H9 (cell line): ENCODE results near the gene MAL. TPM values are rescaled to one million over a fixed set of nuclear protein-coding genes. Genes with fewer than 3 reads are reported as not detected.
A peak's percentile ranks its signal among the peaks of the same experiment; 100 is the strongest.

Experiments
- DNase-seq: peaks from one replicate; pipeline ENCODE4 v3.0.0-alpha.2; 2017
- H2AFZ ChIP-seq: one replicate; pipeline ENCODE4 v1.6.1; 2013; ENCODE audit warnings: mild to moderate bottlenecking, low read length, control low read depth, moderate library complexity
- H2AK5ac ChIP-seq: 2 replicates; pipeline ENCODE4 v1.6.1; 2013; ENCODE audit warnings: low read length, control low read depth, mixed read lengths; ENCODE audit not compliant: insufficient read length
- H2BK120ac ChIP-seq: one replicate; pipeline ENCODE4 v1.6.1; 2013; ENCODE audit warnings: low read depth, mild to moderate bottlenecking, low read length, control low read depth, inconsistent platforms; ENCODE audit not compliant: poor library complexity, severe bottlenecking
- H2BK12ac ChIP-seq: 2 replicates; pipeline ENCODE4 v1.6.1; 2013; ENCODE audit warnings: low read length, control low read depth, mixed read lengths, low read depth; ENCODE audit not compliant: insufficient read length
- H2BK15ac ChIP-seq: 2 replicates; pipeline ENCODE4 v1.6.1; 2013; ENCODE audit warnings: low read depth, low read length, control low read depth
- H2BK20ac ChIP-seq: one replicate; pipeline ENCODE4 v1.6.1; 2013; ENCODE audit warnings: low read depth, mild to moderate bottlenecking, low read length, control low read depth, inconsistent platforms; ENCODE audit not compliant: poor library complexity, severe bottlenecking
- H2BK5ac ChIP-seq: 2 replicates; pipeline ENCODE4 v1.6.1; 2013; ENCODE audit warnings: low read length, control low read depth, mixed read lengths; ENCODE audit not compliant: insufficient read length
- H3K14ac ChIP-seq: 2 replicates; pipeline ENCODE4 v1.6.1; 2013; ENCODE audit warnings: low read length, control low read depth; ENCODE audit not compliant: insufficient read depth
- H3K18ac ChIP-seq: 2 replicates; pipeline ENCODE4 v1.6.1; 2013; ENCODE audit warnings: low read depth, mild to moderate bottlenecking, mixed read lengths, low read length, control low read depth; ENCODE audit not compliant: insufficient read length
- H3K23ac ChIP-seq: 2 replicates; pipeline ENCODE4 v1.6.1; 2013; ENCODE audit warnings: low read length, control low read depth, mixed read lengths, low read depth; ENCODE audit not compliant: insufficient read length
- H3K23me2 ChIP-seq: 2 replicates; pipeline ENCODE4 v1.6.1; 2013; ENCODE audit warnings: low read depth, mild to moderate bottlenecking, mixed read lengths, low read length, control low read depth; ENCODE audit not compliant: insufficient read length, poor library complexity, severe bottlenecking
- H3K27ac ChIP-seq: 2 replicates; pipeline ENCODE4 v1.5.1; 2013; ENCODE audit warnings: low read length, control low read depth, mixed read lengths, low read depth; ENCODE audit not compliant: insufficient read length
- H3K27me3 ChIP-seq: 2 replicates; pipeline ENCODE4 v1.6.1; 2013; ENCODE audit warnings: low read length, control low read depth, inconsistent platforms; ENCODE audit not compliant: insufficient read depth
- H3K4ac ChIP-seq: 2 replicates; pipeline ENCODE4 v1.6.1; 2013; ENCODE audit warnings: low read depth, mild to moderate bottlenecking, control low read depth, inconsistent platforms, low read length, moderate library complexity
- H3K4me1 ChIP-seq: 2 replicates; pipeline ENCODE4 v1.6.1; 2013; ENCODE audit warnings: low read length, control low read depth, inconsistent platforms; ENCODE audit not compliant: insufficient read depth
- H3K4me2 ChIP-seq: 2 replicates; pipeline ENCODE4 v1.6.1; 2013; ENCODE audit warnings: low read length, control low read depth, mixed read lengths; ENCODE audit not compliant: insufficient read length, insufficient read depth
- H3K56ac ChIP-seq: 2 replicates; pipeline ENCODE4 v1.6.1; 2013; ENCODE audit warnings: low read depth, mild to moderate bottlenecking, mixed read lengths, low read length, control low read depth; ENCODE audit not compliant: insufficient read length
- H3K79me1 ChIP-seq: 2 replicates; pipeline ENCODE4 v1.6.1; 2013; ENCODE audit warnings: low read depth, mild to moderate bottlenecking, moderate library complexity, low read length, control low read depth, inconsistent platforms; ENCODE audit not compliant: insufficient read depth, poor library complexity, severe bottlenecking
- H3K79me2 ChIP-seq: 2 replicates; pipeline ENCODE4 v1.6.1; 2013; ENCODE audit warnings: low read length, control low read depth, inconsistent platforms; ENCODE audit not compliant: insufficient read depth
- H3K9ac ChIP-seq: 2 replicates; pipeline ENCODE4 v1.6.1; 2013; ENCODE audit warnings: low read length, control low read depth, mixed read lengths; ENCODE audit not compliant: insufficient read length; ENCODE audit errors: extremely low read depth
- H3K9me3 ChIP-seq: one replicate; pipeline ENCODE4 v1.6.1; 2013; ENCODE audit warnings: low read depth, low read length, inconsistent platforms; ENCODE audit not compliant: control insufficient read depth
- H3T11ph ChIP-seq: one replicate; pipeline ENCODE4 v1.6.1; 2013; ENCODE audit warnings: mild to moderate bottlenecking, low read length, control low read depth, inconsistent platforms
- H4K20me1 ChIP-seq: one replicate; pipeline ENCODE4 v1.6.1; 2013; ENCODE audit not compliant: control insufficient read depth, insufficient read length, insufficient read depth
- H4K5ac ChIP-seq: 2 replicates; pipeline ENCODE4 v1.6.1; 2013; ENCODE audit warnings: low read depth, mild to moderate bottlenecking, mixed read lengths, low read length, control low read depth; ENCODE audit not compliant: insufficient read length
- H4K8ac ChIP-seq: replicated peaks from 2 replicates; pipeline ENCODE4 v1.6.1; 2013; ENCODE audit warnings: low read length, control low read depth, mixed read lengths, low read depth; ENCODE audit not compliant: insufficient read length
- H4K91ac ChIP-seq: 2 replicates; pipeline ENCODE4 v1.6.1; 2013; ENCODE audit warnings: low read depth, mild to moderate bottlenecking, moderate library complexity, mixed read lengths, low read length, control low read depth; ENCODE audit not compliant: insufficient read length
- H3K27ac Mint-ChIP-seq, 3 experiments: 2 replicates in 2 of 3; 3 replicates in 1 of 3; pipeline ENCODE4 v1.8.0; 2020 to 2021; ENCODE audit warnings: mixed read lengths in 3 of 3, mild to moderate bottlenecking in 1 of 3, moderate library complexity in 1 of 3
- H3K27me3 Mint-ChIP-seq: 2 replicates; pipeline ENCODE4 v1.8.0; 2021; ENCODE audit warnings: low read depth, mild to moderate bottlenecking, moderate library complexity, mixed read lengths
- H3K36me3 Mint-ChIP-seq, 3 experiments: 2 replicates in 2 of 3; 3 replicates in 1 of 3; pipeline ENCODE4 v1.8.0; 2020 to 2021; ENCODE audit warnings: low read depth in 3 of 3, mixed read lengths in 3 of 3; ENCODE audit not compliant: insufficient read depth in 1 of 3
- H3K4me1 Mint-ChIP-seq, 2 experiments: 2 replicates each; pipeline ENCODE4 v1.8.0; 2020; ENCODE audit warnings: mixed read lengths in 2 of 2
- H3K4me3 Mint-ChIP-seq, 2 experiments: 2 replicates in 1 of 2; 3 replicates in 1 of 2; pipeline ENCODE4 v1.8.0; 2020 to 2021; ENCODE audit warnings: mild to moderate bottlenecking in 2 of 2, mixed read lengths in 2 of 2, moderate library complexity in 1 of 2
- H3K9me3 Mint-ChIP-seq, 2 experiments: 2 replicates in 1 of 2; 3 replicates in 1 of 2; pipeline ENCODE4 v1.8.0; 2020; ENCODE audit warnings: mild to moderate bottlenecking in 2 of 2, mixed read lengths in 2 of 2, moderate library complexity in 1 of 2
- CTCF ChIP-seq: fragments of 200-600 bp; sonication (generic); conservative IDR thresholded peaks from 3 replicates; pipeline ENCODE4 v1.8.0; 2021; ENCODE audit warnings: antibody characterized with exemption, mild to moderate bottlenecking
- WGBS: extraction: QIAGEN DNeasy Blood & Tissue Kit; methylation state at CpG from one replicate; pipeline ENCODE4 v1.1.7; 2013; ENCODE audit warnings: missing lambda C conversion rate, low lambda C conversion rate, mixed read lengths; ENCODE audit not compliant: insufficient read length; ENCODE audit errors: extremely low coverage; 5-methylcytosine and 5-hydroxymethylcytosine counted together
- total RNA-seq: library from RNA; stranded (reverse); gene quantifications from 2 replicates; pipeline ENCODE4 v1.2.1, GENCODE V29; 2021

The MAL gene
- total RNA-seq, 1 experiment from 2014 or later, result not detected

GRCh38 chr2:95031076-95031725 is 5.7 kb downstream of the MAL start:
- no peak overlapping the region for H4K91ac ChIP-seq
- no peak for DNase-seq
- H4K5ac ChIP-seq, result no peak overlapping the region
- peaks cover 88% of the 10 kb centered on the region for H3K27me3 Mint-ChIP-seq
- H3K9ac ChIP-seq, result no peak overlapping the region
- no peak overlapping the region for H2AK5ac ChIP-seq
- H3K9me3 ChIP-seq, result no peaks in the 10 kb centered on the region
- no peaks in the 10 kb centered on the region for H3K79me1 ChIP-seq
- H3K4ac ChIP-seq, result no peak overlapping the region
- WGBS, result no CpG with 5 or more reads among the region's 7 CpGs
- H3K14ac ChIP-seq, result no peak overlapping the region
- no peak overlapping the region for H3K18ac ChIP-seq
- H2BK15ac ChIP-seq, result no peak overlapping the region
- H3K23ac ChIP-seq, result no peak overlapping the region
- peaks cover 2% of the 10 kb centered on the region; the same call in 1 of the 2 replicates for H3K4me1 ChIP-seq
- TF ChIP-seq CTCF, result no peak
- no peak overlapping the region for H3K27ac ChIP-seq
- H3K4me2 ChIP-seq, result no peak overlapping the region
- H4K20me1 ChIP-seq, result no peaks in the 10 kb centered on the region
- no peak overlapping the region for H4K8ac ChIP-seq
- H3K4me1 Mint-ChIP-seq, result peaks cover 13 to 17% of the 10 kb centered on the region in 2 experiments
- H2BK120ac ChIP-seq, result no peak overlapping the region
- no peak overlapping the region for H3T11ph ChIP-seq
- no peak overlapping the region for H3K4me3 Mint-ChIP-seq
- no peak overlapping the region for H3K56ac ChIP-seq
- H2BK12ac ChIP-seq, result no peak overlapping the region
- H2AFZ ChIP-seq, result no peak overlapping the region
- H3K36me3 Mint-ChIP-seq, result no peaks in the 10 kb centered on the region; a peak in 2 of 7 replicates
- H2BK5ac ChIP-seq, result peak overlapping the region; percentile 20
- H3K23me2 ChIP-seq, result peaks cover 2% of the 10 kb centered on the region
- H3K27me3 ChIP-seq, result peaks cover 12% of the 10 kb centered on the region
- H3K9me3 Mint-ChIP-seq, result no peaks in the 10 kb centered on the region
- H2BK20ac ChIP-seq, result no peak overlapping the region
- no peak overlapping the region for H3K27ac Mint-ChIP-seq
- H3K79me2 ChIP-seq, result no peaks in the 10 kb centered on the region
